UCSD-AML1 (cell line): ENCODE measurements around the gene SLIT3.
A peak's percentile ranks its signal among the peaks of the same experiment; 100 is the strongest.

ENCODE experiments used
- DNase-seq: peaks from one replicate; lab custom pipeline; 2025; ENCODE audit not compliant: unreplicated experiment; lab: John Stamatoyannopoulos, UW

Gene SLIT3

GRCh38 chr5:168693297-168693696, 607.6 kb downstream of the SLIT3 start:
- no peak for DNase-seq

- no peak for DNase-seq
Measured at GRCh38 chr5:168691891-168692290, 609.0 kb downstream of the SLIT3 start.

GRCh38 chr5:168689260-168689659, 611.7 kb downstream of the SLIT3 start:
- DNase-seq = no peak

- no peak for DNase-seq
Measured at GRCh38 chr5:168686837-168687236, 614.1 kb downstream of the SLIT3 start.

- DNase-seq = no peak
Measured at GRCh38 chr5:168685566-168685965, 615.4 kb downstream of the SLIT3 start.

- DNase-seq = no peak
Measured at GRCh38 chr5:168683927-168684295, 617.0 kb downstream of the SLIT3 start.

- DNase-seq = peak; percentile 52
Measured at GRCh38 chr5:168683247-168683926, 617.6 kb downstream of the SLIT3 start.

- DNase-seq = peak; percentile 61
Measured at GRCh38 chr5:168681556-168682183, 619.3 kb downstream of the SLIT3 start.

GRCh38 chr5:168680395-168680794, 620.5 kb downstream of the SLIT3 start:
- no peak for DNase-seq

- DNase-seq = peak; percentile 63
Measured at GRCh38 chr5:168679515-168679920, 621.4 kb downstream of the SLIT3 start.

- DNase-seq = no peak
Measured at GRCh38 chr5:168676501-168676900, 624.4 kb downstream of the SLIT3 start.

- DNase-seq = no peak
Measured at GRCh38 chr5:168675883-168676408, 625.0 kb downstream of the SLIT3 start.

- no peak for DNase-seq
Measured at GRCh38 chr5:168674893-168675482, 626.0 kb downstream of the SLIT3 start.

GRCh38 chr5:168672888-168673287, 628.1 kb downstream of the SLIT3 start:
- no peak for DNase-seq

- no peak for DNase-seq
Measured at GRCh38 chr5:168672016-168672415, 628.9 kb downstream of the SLIT3 start.

- DNase-seq = no peak
Measured at GRCh38 chr5:168670881-168671575, 629.9 kb downstream of the SLIT3 start.

- no peak for DNase-seq
Measured at GRCh38 chr5:168669668-168670378, 631.1 kb downstream of the SLIT3 start.

GRCh38 chr5:168669156-168669555, 631.8 kb downstream of the SLIT3 start:
- DNase-seq = no peak

GRCh38 chr5:168668078-168668477, 632.9 kb downstream of the SLIT3 start:
- DNase-seq = no peak

GRCh38 chr5:168667301-168667840, 633.6 kb downstream of the SLIT3 start:
- DNase-seq = no peak

GRCh38 chr5:168666356-168666755, 634.6 kb downstream of the SLIT3 start:
- DNase-seq = no peak
